NCI-H748 (cell line): Measurements from ENCODE around the gene SND1.
"Not testable (repeated sequence)": the region's sequence is repeated elsewhere in the genome, so short reads cannot be mapped to it uniquely, and the experiment has no call there.

Experiments used
- DNase-seq: peaks from one replicate; lab custom pipeline; 2025; ENCODE audit not compliant: unreplicated experiment; lab: John Stamatoyannopoulos, UW

The SND1 gene

GRCh38 chr7:127902753-127903152 is 250.8 kb downstream of the SND1 start:
- DNase-seq, result not testable (repeated sequence)

GRCh38 chr7:127903892-127904669 is 252.1 kb downstream of the SND1 start:
- no peak for DNase-seq

GRCh38 chr7:127904670-127904985 is 252.6 kb downstream of the SND1 start:
- no peak for DNase-seq

GRCh38 chr7:127905021-127905420 is 253.0 kb downstream of the SND1 start:
- DNase-seq, result no peak

- no peak for DNase-seq
These were observed 253.7 kb downstream of the SND1 start for GRCh38 chr7:127905491-127906330.

- peak; percentile 19 for DNase-seq
These were observed 255.4 kb downstream of the SND1 start for GRCh38 chr7:127907110-127908040.

GRCh38 chr7:127908430-127909258 is 256.6 kb downstream of the SND1 start:
- no peak for DNase-seq

- DNase-seq, result no peak
These were observed 257.6 kb downstream of the SND1 start for GRCh38 chr7:127909424-127910152.

- no peak for DNase-seq
These were observed 258.7 kb downstream of the SND1 start for GRCh38 chr7:127910670-127911069.

- DNase-seq, result no peak
These were observed 260.0 kb downstream of the SND1 start for GRCh38 chr7:127911968-127912511.

- peak; percentile 17 for DNase-seq
These were observed 260.9 kb downstream of the SND1 start for GRCh38 chr7:127912901-127913300.

GRCh38 chr7:127913686-127914085 is 261.7 kb downstream of the SND1 start:
- no peak for DNase-seq

GRCh38 chr7:127914693-127915092 is 262.7 kb downstream of the SND1 start:
- DNase-seq, result no peak

- no peak for DNase-seq
These were observed 264.7 kb downstream of the SND1 start for GRCh38 chr7:127916735-127917134.

GRCh38 chr7:127918130-127918529 is 266.1 kb downstream of the SND1 start:
- DNase-seq, result no peak

GRCh38 chr7:127920787-127921438 is 268.9 kb downstream of the SND1 start:
- DNase-seq, result no peak

GRCh38 chr7:127922656-127923055 is 270.7 kb downstream of the SND1 start:
- no peak for DNase-seq

- no peak for DNase-seq
These were observed 272.9 kb downstream of the SND1 start for GRCh38 chr7:127924874-127925273.

GRCh38 chr7:127927348-127927696 is 275.3 kb downstream of the SND1 start:
- DNase-seq, result no peak
